MM.1S (cell line): ENCODE measurements around the gene THADA.

Experiments
- CTCF ChIP-seq: fragments of 300-600 bp; sonication (generic); IDR thresholded peaks from 2 replicates; pipeline ENCODE4 v1.5.1; 2016; ENCODE audit warnings: antibody characterized with exemption, low read length, mixed read lengths
- EZH2 ChIP-seq: fragments of 300-600 bp; sonication (generic); optimal IDR thresholded peaks from 2 replicates; pipeline ENCODE3; 2017; ENCODE audit warnings: low read depth, mild to moderate bottlenecking, antibody characterized with exemption, low read length, mixed read lengths

GRCh38 chr2:43196768-43197587 is 398.9 kb downstream of the THADA start:
- TF ChIP-seq CTCF (no peak), EZH2 (no peak)
